Measurements from ENCODE around the gene ASCL4.

DNA sequence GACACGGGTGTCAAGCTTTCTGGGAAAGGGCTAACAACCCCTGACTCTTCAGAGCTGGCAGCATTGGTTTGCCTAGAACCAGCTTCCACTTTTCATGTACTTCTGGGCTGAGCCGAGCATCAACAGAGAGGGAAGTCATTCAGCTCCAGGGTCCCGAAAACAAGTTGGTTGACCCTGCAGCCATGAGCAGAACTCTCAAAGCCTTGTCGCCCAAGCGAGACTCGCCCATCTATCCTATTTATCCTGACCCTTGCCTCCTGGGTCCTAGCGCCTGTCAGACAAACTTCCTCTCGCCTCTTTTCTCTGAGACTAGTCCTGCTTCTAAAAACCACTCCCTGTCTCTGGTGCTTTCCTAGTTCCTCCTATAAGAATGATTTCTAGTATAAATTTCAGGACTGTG lies 47.9 kb downstream of the ASCL4 start:
- TF ChIP-seq, protein P1, sequence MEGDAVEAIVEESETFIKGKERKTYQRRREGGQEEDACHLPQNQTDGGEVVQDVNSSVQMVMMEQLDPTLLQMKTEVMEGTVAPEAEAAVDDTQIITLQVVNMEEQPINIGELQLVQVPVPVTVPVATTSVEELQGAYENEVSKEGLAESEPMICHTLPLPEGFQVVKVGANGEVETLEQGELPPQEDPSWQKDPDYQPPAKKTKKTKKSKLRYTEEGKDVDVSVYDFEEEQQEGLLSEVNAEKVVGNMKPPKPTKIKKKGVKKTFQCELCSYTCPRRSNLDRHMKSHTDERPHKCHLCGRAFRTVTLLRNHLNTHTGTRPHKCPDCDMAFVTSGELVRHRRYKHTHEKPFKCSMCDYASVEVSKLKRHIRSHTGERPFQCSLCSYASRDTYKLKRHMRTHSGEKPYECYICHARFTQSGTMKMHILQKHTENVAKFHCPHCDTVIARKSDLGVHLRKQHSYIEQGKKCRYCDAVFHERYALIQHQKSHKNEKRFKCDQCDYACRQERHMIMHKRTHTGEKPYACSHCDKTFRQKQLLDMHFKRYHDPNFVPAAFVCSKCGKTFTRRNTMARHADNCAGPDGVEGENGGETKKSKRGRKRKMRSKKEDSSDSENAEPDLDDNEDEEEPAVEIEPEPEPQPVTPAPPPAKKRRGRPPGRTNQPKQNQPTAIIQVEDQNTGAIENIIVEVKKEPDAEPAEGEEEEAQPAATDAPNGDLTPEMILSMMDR (IDR thresholded peaks at IDR 0.05 in 4 of 5, conservative IDR thresholded peaks at IDR 0.05 in 1 of 5): no peak
- no peak for TF ChIP-seq POLR2A (IDR thresholded peaks at IDR 0.05)
